HG02588 (cell line): ENCODE measurements around the gene POLDIP2.

Experiments used
- ATAC-seq: cut with Tn5 transposase; IDR thresholded peaks from one replicate; pipeline ENCODE4 v1.9.1; 2021; ENCODE audit warnings: mild to moderate bottlenecking, moderate library complexity; ENCODE audit not compliant: unreplicated experiment

POLDIP2 gene, protein sequence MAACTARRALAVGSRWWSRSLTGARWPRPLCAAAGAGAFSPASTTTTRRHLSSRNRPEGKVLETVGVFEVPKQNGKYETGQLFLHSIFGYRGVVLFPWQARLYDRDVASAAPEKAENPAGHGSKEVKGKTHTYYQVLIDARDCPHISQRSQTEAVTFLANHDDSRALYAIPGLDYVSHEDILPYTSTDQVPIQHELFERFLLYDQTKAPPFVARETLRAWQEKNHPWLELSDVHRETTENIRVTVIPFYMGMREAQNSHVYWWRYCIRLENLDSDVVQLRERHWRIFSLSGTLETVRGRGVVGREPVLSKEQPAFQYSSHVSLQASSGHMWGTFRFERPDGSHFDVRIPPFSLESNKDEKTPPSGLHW

DNA sequence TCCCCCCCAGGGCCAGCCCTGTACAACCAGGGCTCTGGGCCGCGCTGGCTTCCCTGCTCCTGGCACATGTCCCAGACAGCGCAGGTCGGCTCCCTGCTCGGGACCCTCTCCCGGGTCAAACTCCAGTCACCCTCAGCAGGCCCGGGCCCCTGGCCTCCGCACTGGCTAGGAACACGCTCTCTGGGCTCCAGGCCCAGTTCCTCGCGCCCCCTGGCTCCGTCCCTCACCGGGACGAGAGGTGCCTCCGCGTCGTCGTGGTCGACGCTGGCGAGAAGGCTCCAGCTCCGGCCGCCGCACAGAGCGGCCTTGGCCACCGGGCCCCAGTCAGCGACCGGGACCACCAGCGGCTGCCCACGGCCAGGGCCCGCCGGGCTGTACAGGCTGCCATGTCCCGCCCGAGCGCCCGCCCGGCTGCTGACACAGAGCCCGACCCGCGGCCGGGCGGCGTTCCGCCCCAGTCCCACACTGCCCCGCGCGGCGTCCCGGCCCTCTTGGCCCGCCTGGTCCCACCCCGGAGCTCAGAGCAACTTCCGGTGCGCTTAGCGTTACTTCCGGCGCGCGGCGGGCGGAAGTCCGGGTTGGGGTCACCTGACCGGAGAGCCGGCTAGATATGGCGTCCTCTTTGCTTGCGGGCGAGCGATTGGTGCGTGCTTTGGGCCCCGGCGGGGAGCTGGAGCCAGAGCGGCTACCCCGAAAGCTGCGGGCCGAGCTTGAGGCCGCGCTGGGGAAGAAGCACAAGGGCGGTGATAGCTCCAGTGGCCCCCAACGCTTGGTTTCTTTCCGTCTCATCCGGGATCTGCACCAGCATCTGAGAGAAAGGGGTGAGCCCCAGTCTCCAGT is at the start of gene POLDIP2:
POLDIP2 (minus strand) TSS at position 467 of the 840 bp plus-strand sequence; CDS start at position 388, 79 bp downstream.
- peak; percentile 95 for ATAC-seq

DNA sequence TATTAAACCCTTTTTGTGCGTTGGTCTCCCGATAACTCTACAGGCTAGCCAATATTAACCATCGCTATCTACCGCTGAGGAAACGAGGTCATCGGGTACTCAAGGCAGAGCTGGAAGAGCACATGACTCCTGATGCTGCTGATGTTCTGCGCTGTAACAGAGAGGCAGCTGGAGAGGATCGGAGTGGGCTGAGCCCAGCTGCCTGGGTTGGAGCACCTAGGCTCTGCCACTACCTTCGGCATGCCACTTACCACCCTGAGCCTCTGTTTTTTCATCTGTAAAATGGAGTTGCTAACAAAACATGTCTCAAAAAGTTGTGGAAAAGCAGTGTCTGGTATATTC is 49.1 kb upstream of the POLDIP2 start:
- ATAC-seq, result no peak

DNA sequence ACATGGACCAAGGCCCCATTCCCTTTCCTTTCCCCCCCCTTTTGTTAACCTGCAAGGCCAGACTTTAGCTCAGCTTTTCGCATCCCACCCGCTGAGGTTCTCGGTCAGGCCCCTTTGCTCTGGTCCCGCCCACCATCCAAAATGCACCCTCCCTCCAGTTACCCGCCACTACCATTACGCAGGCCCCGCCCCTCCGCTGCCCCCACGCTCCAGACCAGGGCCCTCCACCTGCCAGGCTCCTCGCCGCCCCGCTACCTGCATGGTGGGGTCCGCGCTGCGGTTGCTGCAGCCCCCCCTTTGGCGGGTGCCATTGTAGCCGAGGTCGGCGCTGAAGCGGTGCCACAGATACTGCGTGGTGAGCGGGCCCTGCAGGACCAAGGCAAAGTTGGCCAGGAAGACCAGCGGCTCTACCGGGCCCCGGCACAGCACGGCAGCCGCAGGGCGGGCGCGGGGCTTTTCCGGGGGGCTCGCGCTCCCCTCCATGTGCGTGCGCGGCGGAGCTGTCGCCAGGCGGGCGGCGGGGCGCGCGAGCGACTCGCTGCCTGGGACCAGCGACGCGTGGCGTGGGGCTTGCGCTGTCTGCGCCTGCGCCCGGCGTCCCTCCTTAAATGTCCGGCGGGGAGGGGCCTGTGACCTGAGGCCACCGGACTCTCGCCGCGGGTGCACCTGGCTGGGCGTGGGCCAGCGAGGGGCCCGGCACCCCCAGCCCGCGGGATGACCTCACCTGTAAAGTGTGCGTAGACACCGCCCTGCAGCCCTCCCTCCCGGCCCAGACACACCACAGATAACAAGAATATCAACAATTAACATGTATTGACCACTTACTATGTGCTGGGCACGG is 48.5 kb upstream of the POLDIP2 start, which contains the start of gene SLC46A1:
SLC46A1 (minus strand) TSS at position 581 of the 841 bp plus-strand sequence; CDS start at position 483, 98 bp downstream.
- peak; percentile 70 for ATAC-seq

DNA sequence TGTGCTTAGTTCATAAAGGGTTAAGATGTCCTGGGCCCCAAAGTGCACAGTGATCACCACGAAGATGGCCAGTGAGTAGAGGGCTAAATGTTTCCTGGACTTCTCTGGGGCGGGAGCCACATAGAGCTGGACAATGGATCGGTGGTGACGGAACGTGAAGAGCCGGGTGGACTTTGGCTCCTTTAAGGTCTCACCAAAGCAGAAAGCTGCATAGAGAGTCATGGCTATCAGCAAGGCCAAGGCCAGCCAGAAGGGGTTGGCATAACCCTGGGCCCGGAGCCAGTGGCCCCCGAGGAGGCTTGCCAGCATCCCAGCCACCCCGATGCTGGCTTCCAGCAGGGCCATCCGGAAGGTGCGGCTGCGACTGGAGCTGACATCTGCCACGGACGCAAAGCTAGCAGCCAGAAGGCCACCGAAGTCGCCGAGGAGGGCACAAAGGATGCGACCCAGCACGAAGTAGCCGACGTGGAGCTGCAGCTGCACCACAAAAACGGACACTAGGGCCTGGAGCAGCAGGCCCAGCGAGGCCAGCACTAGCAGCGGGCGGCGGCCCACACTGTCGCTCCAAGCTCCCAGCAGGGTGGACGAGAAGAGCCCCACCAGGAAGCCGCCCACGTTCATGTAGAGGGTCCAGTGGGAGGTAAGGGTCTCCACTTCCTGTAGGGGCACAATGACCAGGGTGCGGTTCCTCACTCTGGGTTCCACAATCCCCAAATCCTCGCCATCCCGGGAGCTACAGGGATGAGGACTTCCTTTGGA is 47.7 kb upstream of the POLDIP2 start:
- no peak for ATAC-seq

DNA sequence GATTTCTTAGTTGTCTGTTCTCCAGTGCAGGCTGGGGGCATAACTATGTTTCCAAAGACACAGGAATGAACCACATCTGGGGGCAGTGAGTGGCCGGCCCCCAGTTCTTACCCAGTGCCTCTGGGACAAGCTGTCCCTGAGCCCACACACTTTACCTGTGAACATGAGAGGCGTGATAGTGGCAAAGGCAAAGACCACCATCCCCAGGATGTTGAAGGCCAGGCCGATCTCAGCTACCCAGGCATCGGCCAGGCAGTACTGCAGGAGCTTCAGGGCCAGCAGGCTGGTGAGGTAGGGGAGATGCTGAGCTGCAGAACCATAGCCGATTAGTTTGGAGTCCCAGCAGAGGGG is 47.1 kb upstream of the POLDIP2 start:
- ATAC-seq, result no peak

DNA sequence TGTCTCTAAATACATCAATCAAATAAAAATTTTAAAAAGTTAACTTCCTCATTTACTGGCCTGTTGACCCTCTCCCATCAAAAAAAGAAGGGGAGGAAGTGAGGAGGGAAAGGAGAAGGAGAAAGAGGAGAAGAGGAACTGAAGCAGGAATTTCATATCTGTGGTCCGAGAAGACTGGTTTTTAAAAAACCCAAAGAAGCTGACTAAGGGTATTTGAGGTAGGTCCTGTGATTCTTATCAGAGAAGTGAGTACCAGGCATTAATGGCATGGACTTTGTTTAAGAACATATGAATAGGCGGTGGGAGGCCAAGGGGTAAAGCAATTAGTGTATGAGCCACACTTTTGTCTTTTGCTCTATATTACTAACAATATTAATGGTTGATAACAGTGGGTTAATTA is 46.7 kb upstream of the POLDIP2 start:
- ATAC-seq, result no peak

DNA sequence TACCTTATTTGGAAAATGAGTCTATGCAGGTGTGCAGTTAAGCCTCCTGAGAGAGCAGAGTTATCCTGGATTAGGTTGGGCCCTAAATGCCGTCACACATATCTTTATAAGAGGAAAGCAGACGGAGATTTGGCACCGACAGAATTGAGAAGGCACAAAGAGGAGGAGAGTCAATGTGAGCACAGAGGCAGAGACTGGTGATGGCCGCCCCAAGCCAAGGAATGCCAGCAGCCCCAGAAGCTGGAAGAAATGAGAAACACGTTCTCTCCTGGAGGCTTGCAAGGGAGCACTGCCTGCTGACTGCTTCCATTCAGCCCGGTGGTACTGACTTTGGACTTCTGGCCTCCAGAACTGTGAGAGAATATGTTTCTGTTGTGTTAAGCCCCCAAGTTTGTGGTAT is 45.5 kb upstream of the POLDIP2 start:
- ATAC-seq, result no peak

DNA sequence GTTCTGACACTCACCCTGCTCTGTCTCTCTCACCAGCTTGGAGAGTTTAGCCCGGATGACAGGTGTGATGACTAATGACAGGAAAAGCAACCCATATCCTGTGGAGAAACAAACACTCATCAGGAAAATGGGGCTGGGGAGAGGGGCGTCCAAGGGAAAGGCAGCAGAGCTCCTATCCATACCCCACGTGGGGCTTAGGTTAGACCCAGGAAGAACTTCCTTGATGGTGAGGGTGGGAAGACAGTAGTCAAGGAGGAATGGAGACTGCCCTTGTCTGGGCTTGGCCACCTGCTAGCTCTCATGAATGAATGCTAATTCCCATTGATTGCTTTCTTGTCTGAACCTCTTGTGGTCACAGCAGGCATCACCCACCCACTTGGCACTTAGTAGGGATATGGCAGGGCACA is 44.9 kb upstream of the POLDIP2 start:
- ATAC-seq, result no peak

DNA sequence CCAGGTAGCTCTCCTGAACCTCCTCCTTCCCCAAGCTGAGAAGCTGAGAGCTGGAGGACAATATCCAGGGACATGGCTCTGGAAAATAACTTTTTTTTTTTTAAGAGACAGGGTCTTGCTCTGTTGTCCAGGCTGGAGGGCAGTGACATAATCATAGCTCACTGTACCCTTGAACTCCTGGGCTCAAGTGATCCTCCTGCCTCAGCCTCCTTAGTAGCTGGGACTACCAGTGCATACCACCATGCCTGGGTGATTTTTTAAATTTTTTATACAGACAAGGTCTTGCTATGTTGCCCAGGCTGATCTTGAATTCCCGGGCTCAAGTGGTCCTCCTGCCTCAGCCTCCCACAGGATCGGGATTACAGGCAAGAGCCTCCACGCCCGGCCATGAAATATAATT is 42.5 kb upstream of the POLDIP2 start:
- ATAC-seq, result no peak

DNA sequence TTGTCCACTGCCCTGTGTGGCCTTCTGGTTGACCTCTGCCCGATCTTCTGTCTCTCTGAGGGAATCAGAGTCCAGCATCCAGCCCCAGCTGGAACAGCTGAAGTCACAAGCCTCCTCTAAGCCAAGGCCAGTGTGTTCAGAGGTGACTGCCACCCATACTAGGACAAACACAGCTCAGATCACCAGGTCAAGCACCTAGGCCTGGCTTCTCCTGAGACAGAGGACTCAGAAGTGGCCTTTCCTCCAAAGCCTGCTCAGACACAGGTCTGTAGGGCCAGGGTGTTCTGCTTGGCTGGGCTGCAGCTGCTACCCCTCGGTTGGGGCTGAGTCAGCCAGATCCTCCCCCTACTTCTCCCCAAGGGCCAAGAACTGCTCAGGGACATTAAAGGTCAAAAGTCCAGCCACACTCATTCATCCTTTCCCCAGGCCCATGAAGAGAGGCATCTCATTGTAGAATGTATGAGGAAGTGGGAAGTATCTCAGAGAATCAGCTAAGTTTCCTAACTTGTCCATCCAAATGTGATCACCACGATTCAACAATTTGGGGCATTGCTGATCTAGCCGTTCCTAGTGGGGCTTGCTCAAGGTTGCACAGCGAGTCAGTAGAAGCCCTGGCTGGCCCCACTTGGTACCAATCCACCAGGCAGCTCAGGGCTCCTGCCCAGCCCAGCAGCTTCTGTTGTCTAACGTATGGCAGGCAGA is 41.1 kb upstream of the POLDIP2 start:
- ATAC-seq, result no peak

DNA sequence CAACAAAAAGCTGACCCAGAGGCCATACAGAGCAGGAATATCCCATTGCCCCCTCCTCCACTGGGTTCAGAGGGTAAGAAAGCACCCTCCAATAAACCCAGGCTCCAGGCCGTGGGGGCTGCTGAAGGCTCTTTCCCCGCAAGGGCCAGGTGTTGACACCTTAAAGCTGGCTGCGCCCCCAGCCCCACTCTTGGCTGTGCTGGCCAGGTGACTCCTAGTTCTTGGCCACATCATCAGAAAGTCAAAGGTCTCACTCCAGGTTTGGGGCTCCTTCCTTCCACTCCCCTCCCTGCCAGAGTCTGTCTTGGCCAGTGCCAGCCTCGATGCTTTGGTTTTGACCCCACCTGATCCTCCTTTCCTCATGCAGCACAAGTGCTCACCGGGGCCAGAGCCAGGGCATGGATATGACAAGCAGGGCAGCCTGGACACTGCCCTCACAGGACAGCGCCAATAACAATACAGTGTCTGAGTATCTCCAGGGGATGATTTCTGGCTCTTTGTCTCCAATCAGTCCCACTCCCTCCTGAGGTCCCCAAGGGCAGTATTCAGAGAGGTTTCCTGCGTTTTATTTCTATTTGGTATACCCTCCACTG is 40.5 kb upstream of the POLDIP2 start:
- no peak for ATAC-seq

DNA sequence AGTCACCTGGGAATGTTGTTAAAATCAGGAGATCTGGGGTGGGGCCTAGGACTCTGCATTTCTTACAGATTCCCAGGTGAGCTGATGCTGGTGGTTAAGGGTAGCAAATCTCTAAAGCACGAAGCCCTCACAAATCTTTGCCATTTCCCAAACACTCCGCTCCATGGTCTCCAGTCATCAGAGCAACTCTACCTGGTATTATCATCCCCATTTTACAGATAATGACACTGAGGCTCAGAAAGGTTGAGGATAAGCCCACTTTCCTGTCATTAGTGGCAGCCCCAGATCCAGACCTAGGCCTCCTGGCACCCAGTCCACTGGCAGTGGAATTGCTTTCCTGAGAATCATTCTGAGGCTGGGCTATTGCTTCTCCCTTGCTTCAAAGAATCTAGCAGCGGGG is 39.9 kb upstream of the POLDIP2 start:
- no peak for ATAC-seq

DNA sequence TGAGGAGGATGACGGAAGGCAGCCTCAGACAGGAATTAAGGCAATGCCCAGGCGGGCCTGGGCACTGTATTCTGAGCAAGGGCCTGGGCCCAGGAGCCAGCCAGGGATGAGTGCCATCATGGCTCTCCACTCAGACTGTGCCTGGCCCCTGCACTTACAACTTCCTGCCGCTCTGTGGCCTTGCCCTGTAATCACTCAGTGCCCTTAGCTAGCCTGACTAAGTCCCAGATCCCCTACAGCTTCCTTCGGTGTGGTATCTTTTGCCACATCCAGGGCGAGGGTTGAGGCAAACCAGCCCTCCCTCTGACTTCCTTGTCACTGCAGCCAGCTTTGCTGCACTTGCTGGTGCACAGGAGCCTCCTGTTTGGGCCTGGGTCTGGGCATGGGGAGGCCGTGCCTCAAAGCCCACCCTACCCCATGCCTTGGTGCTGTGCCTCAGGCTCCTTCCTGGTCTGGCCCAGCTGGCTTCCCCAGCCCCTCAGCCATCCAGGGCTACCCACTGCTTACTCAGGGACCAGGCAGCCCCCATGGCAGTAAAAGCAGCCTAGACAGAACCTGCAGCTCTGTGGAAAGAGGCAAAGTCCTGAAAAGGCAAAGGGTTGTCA is 39.4 kb upstream of the POLDIP2 start:
- no peak for ATAC-seq

DNA sequence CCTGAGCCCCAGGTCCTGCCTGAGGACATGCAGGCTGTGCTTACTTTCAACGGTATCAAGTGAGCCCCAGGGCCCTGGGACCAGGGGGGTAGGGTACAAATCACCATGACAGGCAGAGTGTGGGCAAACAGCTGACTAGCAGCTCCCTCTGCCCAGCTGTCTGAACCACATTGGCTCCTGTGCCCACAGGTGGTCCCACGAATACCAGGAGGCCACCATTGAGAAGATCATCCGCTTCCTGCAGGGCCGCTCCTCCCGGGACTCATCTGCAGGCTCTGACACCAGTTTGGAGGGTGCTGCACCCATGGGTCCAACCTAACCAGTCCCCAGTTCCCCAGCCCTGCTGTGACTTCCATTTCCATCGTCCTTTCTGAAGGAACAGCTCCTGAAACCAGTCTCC is 38.6 kb upstream of the POLDIP2 start:
- ATAC-seq, result no peak

DNA sequence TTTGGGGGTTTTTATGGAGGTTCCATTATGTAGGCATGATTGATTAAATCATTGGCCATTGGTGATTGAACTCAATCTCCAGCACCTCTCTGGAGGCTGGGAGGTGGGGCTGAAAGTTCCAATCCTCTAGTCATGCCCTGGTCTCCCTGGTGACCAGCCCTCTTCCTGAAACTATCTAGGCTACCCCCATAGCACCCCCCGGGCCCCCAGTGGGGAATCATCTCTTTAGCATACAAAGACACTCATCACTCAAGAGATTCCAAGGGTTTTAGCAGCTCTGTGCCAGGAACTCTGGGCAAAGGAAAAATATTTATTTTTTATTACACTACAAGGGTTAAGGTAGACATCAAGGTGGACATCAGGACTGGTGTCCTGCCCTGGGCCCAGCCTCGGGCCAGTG is 38.1 kb upstream of the POLDIP2 start:
- ATAC-seq, result no peak

DNA sequence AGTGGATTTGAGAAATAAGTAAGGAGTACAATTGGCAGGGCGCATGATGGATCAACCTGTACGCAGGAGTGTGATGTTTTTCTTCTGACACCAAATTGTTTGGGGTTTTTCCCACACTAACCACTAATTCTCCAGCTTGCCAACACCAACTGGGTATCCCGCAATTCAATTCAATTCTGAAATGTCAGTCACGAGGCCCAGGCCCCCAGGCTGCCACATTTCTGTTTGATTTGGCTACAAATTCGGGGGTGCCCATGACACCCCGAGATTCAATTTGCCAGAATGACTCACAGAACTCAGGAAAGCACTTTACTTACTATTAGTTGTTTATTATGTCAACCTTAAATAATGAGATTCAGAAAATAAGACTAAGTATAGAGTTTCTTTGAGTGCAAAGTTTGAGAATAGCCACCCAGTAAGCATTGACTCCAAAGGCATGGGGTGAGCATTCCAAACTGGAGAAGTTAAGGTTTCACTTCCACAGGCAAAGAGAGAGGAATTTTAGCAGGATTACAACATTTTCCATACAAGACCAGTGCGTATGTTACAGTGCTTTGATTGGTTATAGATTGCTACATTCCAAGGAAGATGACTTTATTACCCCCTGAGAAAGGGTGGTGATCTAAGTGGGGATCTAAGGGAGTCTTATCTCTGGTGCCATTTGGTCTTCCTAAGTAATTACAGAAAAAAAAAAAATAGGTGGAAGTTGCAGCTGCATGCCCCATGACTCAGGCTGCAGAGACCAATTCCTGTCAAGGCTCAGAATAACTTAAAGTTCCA is 37.2 kb upstream of the POLDIP2 start:
- no peak for ATAC-seq

DNA sequence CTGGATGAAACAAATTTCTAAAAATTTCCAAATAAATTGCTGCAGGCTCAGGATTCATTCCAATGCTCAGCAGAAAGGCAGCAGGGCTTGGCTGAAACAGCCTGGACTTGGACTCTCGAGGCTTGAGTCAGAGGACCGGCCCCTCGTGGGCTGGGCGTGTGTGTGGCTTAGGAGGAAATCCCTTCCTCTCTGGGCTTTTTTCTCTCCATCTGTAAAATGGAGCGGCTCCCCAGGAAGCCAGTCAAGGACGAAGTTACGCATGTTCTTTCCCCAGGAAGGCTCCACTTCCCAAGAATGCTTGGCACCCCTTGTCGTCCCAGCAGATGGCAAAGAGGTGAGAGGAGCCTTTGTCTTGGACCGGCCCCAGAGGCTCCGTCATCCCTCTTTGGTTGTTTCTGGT is 35.2 kb upstream of the POLDIP2 start:
- ATAC-seq, result no peak

DNA sequence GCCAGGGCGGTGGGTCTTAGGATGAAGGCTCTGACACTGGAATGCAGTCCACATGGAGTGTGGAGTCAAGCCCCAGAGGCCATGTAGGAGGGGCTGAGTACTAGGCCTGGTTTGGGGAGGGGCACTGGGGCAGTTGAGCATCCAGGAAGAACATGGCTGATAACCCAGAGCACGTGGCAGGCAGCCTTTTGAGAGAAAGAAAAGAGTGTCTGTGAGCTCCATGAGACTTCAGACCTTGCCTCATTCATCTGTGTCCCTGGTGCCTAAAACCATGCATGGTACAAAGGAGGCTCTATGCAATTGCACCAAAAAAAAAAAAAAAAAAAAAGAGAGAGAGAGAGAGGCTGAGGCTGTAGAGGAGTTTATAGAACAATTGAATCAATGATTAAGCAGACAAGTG is 34.1 kb upstream of the POLDIP2 start:
- no peak for ATAC-seq
